ENCODE data around the gene PLEKHF1.

PLEKHF1 gene

GRCh38 chr19:29714953-29715700 lies 49.9 kb downstream of the PLEKHF1 start, which contains the start of gene C19orf12:
TSS of gene C19orf12 (minus strand) at chr19:29715261. CDS start at chr19:29708413, 6,848 bp downstream.
- Histone ChIP-seq H3K9me3 (ENCODE audit: insufficient read depth, low read depth, low read length) (no peaks in the 10 kb centered on the region), H3K4me1 (ENCODE audit: insufficient read depth, low read length) (peaks cover 8% of the 10 kb centered on the region; the same call in 1 of the 2 replicates)

GRCh38 chr19:29715701-29716581 lies 50.7 kb downstream of the PLEKHF1 start:
- H3K27me3 ChIP-seq (ENCODE audit: insufficient read depth, low read length), result no peaks in the 10 kb centered on the region
- H3K9me3 ChIP-seq (ENCODE audit: insufficient read depth, low read depth, low read length), result no peaks in the 10 kb centered on the region
- H3K27ac ChIP-seq (ENCODE audit: low read length), result no peak overlapping the region
- H3K9ac ChIP-seq (ENCODE audit: low read depth, low read length), result peak overlapping the region; percentile 84
- peak overlapping the region; percentile 84 for H3K4me3 ChIP-seq (ENCODE audit: low read length)
- H3K4me1 ChIP-seq (ENCODE audit: insufficient read depth, low read length), result peaks cover 8% of the 10 kb centered on the region; the same call in 1 of the 2 replicates
- H3K36me3 ChIP-seq (ENCODE audit: insufficient read depth, low read depth, low read length), result no peaks in the 10 kb centered on the region

More at GRCh38 chr19:29714953-29715700, 49.9 kb downstream of the PLEKHF1 start, which contains the start of gene C19orf12:
- peak within 1 kb of the TSS; percentile 84 for H3K9ac ChIP-seq (ENCODE audit: low read depth, low read length)
- peak within 1 kb of the TSS; percentile 84 for H3K4me3 ChIP-seq (ENCODE audit: low read length)
- no peaks in the 10 kb centered on the region for H3K36me3 ChIP-seq (ENCODE audit: insufficient read depth, low read depth, low read length)
- H3K27ac ChIP-seq (ENCODE audit: low read length), result peak within 1 kb of the TSS; percentile 22
- no peaks in the 10 kb centered on the region for H3K27me3 ChIP-seq (ENCODE audit: insufficient read depth, low read length)

- Histone ChIP-seq H3K4me1 (ENCODE audit: insufficient read depth, low read length) (peaks cover 8% of the 10 kb centered on the region; the same call in 1 of the 2 replicates), H3K27ac (ENCODE audit: low read length) (no peak overlapping the region), H3K9ac (ENCODE audit: low read depth, low read length) (no peak overlapping the region), H3K36me3 (ENCODE audit: insufficient read depth, low read depth, low read length) (no peaks in the 10 kb centered on the region), H3K4me3 (ENCODE audit: low read length) (no peak overlapping the region), H3K9me3 (ENCODE audit: insufficient read depth, low read depth, low read length) (no peaks in the 10 kb centered on the region), H3K27me3 (ENCODE audit: insufficient read depth, low read length) (no peaks in the 10 kb centered on the region)
These were observed 51.8 kb downstream of the PLEKHF1 start for GRCh38 chr19:29717051-29717450.

GRCh38 chr19:29724102-29724641 lies 58.9 kb downstream of the PLEKHF1 start:
- H3K27me3 ChIP-seq (ENCODE audit: insufficient read depth, low read length), result peaks cover 33% of the 10 kb centered on the region
- no peaks in the 10 kb centered on the region for H3K9me3 ChIP-seq (ENCODE audit: insufficient read depth, low read depth, low read length)
- H3K4me1 ChIP-seq (ENCODE audit: insufficient read depth, low read length), result peaks cover 4% of the 10 kb centered on the region; the same call in 1 of the 2 replicates
- no peaks in the 10 kb centered on the region for H3K36me3 ChIP-seq (ENCODE audit: insufficient read depth, low read depth, low read length)
- H3K4me3 ChIP-seq (ENCODE audit: low read length), result peak overlapping the region; percentile 62; the same call in 1 of the 2 replicates
- peak overlapping the region; percentile 76; the same call in 1 of the 2 replicates for H3K9ac ChIP-seq (ENCODE audit: low read depth, low read length)
- H3K27ac ChIP-seq (ENCODE audit: low read length), result no peak overlapping the region

GRCh38 chr19:29724746-29725145 lies 59.5 kb downstream of the PLEKHF1 start:
- Histone ChIP-seq H3K9ac (ENCODE audit: low read depth, low read length) (peak overlapping the region; percentile 76; the same call in 1 of the 2 replicates), H3K9me3 (ENCODE audit: insufficient read depth, low read depth, low read length) (no peaks in the 10 kb centered on the region), H3K36me3 (ENCODE audit: insufficient read depth, low read depth, low read length) (no peaks in the 10 kb centered on the region), H3K4me3 (ENCODE audit: low read length) (peak overlapping the region; percentile 62; the same call in 1 of the 2 replicates), H3K27me3 (ENCODE audit: insufficient read depth, low read length) (peaks cover 33% of the 10 kb centered on the region), H3K27ac (ENCODE audit: low read length) (no peak overlapping the region), H3K4me1 (ENCODE audit: insufficient read depth, low read length) (peaks cover 4% of the 10 kb centered on the region; the same call in 1 of the 2 replicates)

Measured in iPS-20b (cell line).